HepG2 (cell line): ENCODE measurements around the gene PRM2. TPM values are rescaled to one million over a fixed set of nuclear protein-coding genes. Genes with fewer than 3 reads are reported as not detected.
A peak's percentile ranks its signal among the peaks of the same experiment; 100 is the strongest.

Source experiments
- ATF7-NPFF ChIP-seq: sonication (generic); formaldehyde crosslinking; IDR thresholded peaks from 2 replicates; pipeline ENCODE4 v1.8.1; 2023; ENCODE audit warnings: mild to moderate bottlenecking, low read depth, missing genetic modification reagents, moderate library complexity
- CBX2 ChIP-seq, 2 experiments: fragments of 200-600 bp in 1 of 2; sonication (generic); formaldehyde crosslinking in 1 of 2; IDR thresholded peaks; 2 replicates each; pipeline versions ENCODE4 v1.7.0 to v1.8.1; 2018 to 2022; ENCODE audit warnings: low read depth in 2 of 2, low read length in 1 of 2, mild to moderate bottlenecking in 1 of 2, missing genetic modification reagents in 1 of 2
- CBX5 ChIP-seq: sonication (generic); formaldehyde crosslinking; IDR thresholded peaks from 2 replicates; pipeline ENCODE4 v1.4.0; 2020; ENCODE audit warnings: missing genetic modification reagents, borderline replicate concordance
- ELF4 ChIP-seq: sonication (generic); formaldehyde crosslinking; IDR thresholded peaks from 2 replicates; pipeline ENCODE4 v1.5.0; 2020; ENCODE audit warnings: missing genetic modification reagents, mild to moderate bottlenecking, moderate library complexity, borderline replicate concordance
- HCFC1 ChIP-seq: fragments of 150-350 bp; IDR thresholded peaks from 2 replicates; pipeline ENCODE4 v1.6.1; 2014; ENCODE audit warnings: low read depth, low read length
- HDAC2 ChIP-seq: sonication (generic); formaldehyde crosslinking; IDR thresholded peaks from 2 replicates; pipeline ENCODE4 v1.4.0; 2020; ENCODE audit warnings: missing genetic modification reagents
- IRF9 ChIP-seq: sonication (generic); formaldehyde crosslinking; IDR thresholded peaks from 2 replicates; pipeline ENCODE4 v1.8.0; 2022; ENCODE audit warnings: missing genetic modification reagents, mild to moderate bottlenecking, borderline replicate concordance
- IRX3 ChIP-seq: sonication (generic); formaldehyde crosslinking; IDR thresholded peaks from 2 replicates; pipeline ENCODE4 v1.8.1; 2023; ENCODE audit warnings: mild to moderate bottlenecking, low read depth, missing genetic modification reagents, borderline replicate concordance
- MYC ChIP-seq: sonication (generic); formaldehyde crosslinking; IDR thresholded peaks from 2 replicates; pipeline ENCODE4 v1.9.0; 2021; ENCODE audit warnings: missing genetic modification reagents, borderline replicate concordance
- RBM22 ChIP-seq: fragments of 200-400 bp; formaldehyde crosslinking; optimal IDR thresholded peaks from 2 replicates; pipeline ENCODE3; 2017; ENCODE audit warnings: mild to moderate bottlenecking, low read length, moderate library complexity
- SETDB1 ChIP-seq: sonication (generic); formaldehyde crosslinking; IDR thresholded peaks from 2 replicates; pipeline ENCODE4 v1.5.1; 2020; ENCODE audit warnings: missing genetic modification reagents, mild to moderate bottlenecking, borderline replicate concordance
- SMAD3 ChIP-seq: sonication (generic); formaldehyde crosslinking; IDR thresholded peaks from 2 replicates; pipeline ENCODE4 v1.4.0; 2020; ENCODE audit warnings: missing genetic modification reagents
- SOX6 ChIP-seq, 2 experiments: fragments of 450-650 bp in 1 of 2; sonication (generic) in 1 of 2; formaldehyde crosslinking in 1 of 2; IDR thresholded peaks; 2 replicates each; pipeline versions ENCODE4 v1.4.0 to v1.6.1; 2017 to 2020; ENCODE audit warnings: antibody characterized with exemption in 1 of 2, mild to moderate bottlenecking in 1 of 2, missing genetic modification reagents in 1 of 2
- SRSF1 ChIP-seq: fragments of 200-400 bp; formaldehyde crosslinking; optimal IDR thresholded peaks from 2 replicates; pipeline ENCODE3; 2017; ENCODE audit warnings: mild to moderate bottlenecking, low read depth, low read length, moderate library complexity
- STAT6 ChIP-seq: sonication (generic); formaldehyde crosslinking; IDR thresholded peaks from 2 replicates; pipeline ENCODE4 v1.4.0; 2020; ENCODE audit warnings: missing genetic modification reagents, mild to moderate bottlenecking, borderline replicate concordance
- ZBTB1 ChIP-seq: sonication (generic); formaldehyde crosslinking; IDR thresholded peaks from 2 replicates; pipeline ENCODE4 v1.4.0; 2020; ENCODE audit warnings: missing genetic modification reagents, borderline replicate concordance
- ZNF121 ChIP-seq: sonication (generic); formaldehyde crosslinking; IDR thresholded peaks from 2 replicates; pipeline ENCODE4 v1.5.0; 2020; ENCODE audit warnings: mild to moderate bottlenecking, missing genetic modification reagents
- ZNF24 ChIP-seq: fragments of 450-650 bp; IDR thresholded peaks from 2 replicates; pipeline ENCODE4 v1.6.1; 2017; ENCODE audit warnings: antibody characterized with exemption, mild to moderate bottlenecking
- ZNF253 ChIP-seq: sonication (generic); formaldehyde crosslinking; IDR thresholded peaks from 2 replicates; pipeline ENCODE4 v1.8.0; 2022; ENCODE audit warnings: mild to moderate bottlenecking, missing genetic modification reagents, borderline replicate concordance
- ZNF431 ChIP-seq: sonication (generic); formaldehyde crosslinking; IDR thresholded peaks from 2 replicates; pipeline ENCODE4 v1.9.0; 2022; ENCODE audit warnings: missing genetic modification reagents, low read depth, mild to moderate bottlenecking, borderline replicate concordance
- ZNF652 ChIP-seq: IDR thresholded peaks from 2 replicates; pipeline ENCODE4 v1.6.1; 2016; ENCODE audit warnings: low read depth, borderline replicate concordance
- ZNF770 ChIP-seq: sonication (generic); formaldehyde crosslinking; IDR thresholded peaks from 2 replicates; pipeline ENCODE4 v1.5.0; 2020; ENCODE audit warnings: mild to moderate bottlenecking, missing genetic modification reagents
- ZNF781 ChIP-seq: sonication (generic); formaldehyde crosslinking; IDR thresholded peaks from 2 replicates; pipeline ENCODE4 v1.5.1; 2020; ENCODE audit warnings: borderline replicate concordance, mild to moderate bottlenecking, missing genetic modification reagents; ENCODE audit errors: not compliant biosample characterization
- ZNF782 ChIP-seq: sonication (generic); formaldehyde crosslinking; IDR thresholded peaks from 2 replicates; pipeline ENCODE4 v1.4.0; 2020; ENCODE audit warnings: missing genetic modification reagents, mild to moderate bottlenecking, borderline replicate concordance
- polyA plus RNA-seq, 8 experiments: library from polyadenylated mRNA; depleted of rRNA in 3 of 8; stranded (reverse) in 7 of 8; unstranded in 1 of 8; fragments of >200 nt; fragmentation: Illumina TruSeq in 4 of 8; extraction: Trizol in 4 of 8; gene quantifications; 2 replicates each; pipeline versions ENCODE4 v1.2.1 to v1.2.3, GENCODE V29; 2011 to 2016; ENCODE audit warnings: low read depth in 4 of 8, missing spikeins in 1 of 8, mixed read lengths in 1 of 8; ENCODE audit not compliant: insufficient read depth in 1 of 8
- total RNA-seq, 5 experiments: library from RNA; depleted of rRNA; stranded (reverse); fragments of >200 nt; fragmentation: Illumina TruSeq; extraction: Trizol; gene quantifications; 2 replicates each; pipeline ENCODE4 v1.2.3, GENCODE V29; 2016; ENCODE audit warnings: low read depth in 1 of 5

The PRM2 gene
- total and polyA plus RNA-seq, 2 of the 13 experiments (the other 11 are each of a cell fraction or from before 2014, with no cell fraction given) = 0.54 TPM; not detected in 1

GRCh38 chr16:11270602-11271162, 5.6 kb downstream of the PRM2 start (continued):
- TF ChIP-seq SOX6 (IDR thresholded peaks at IDR 0.05) (no peak), SOX6 (CRISPR knock-in tag; IDR thresholded peaks at IDR 0.05) (peak; percentile 49), ZNF121 (CRISPR knock-in tag) (no peak), CBX5 (CRISPR knock-in tag) (no peak), ZBTB1 (CRISPR knock-in tag) (no peak), MYC (CRISPR knock-in tag) (no peak), STAT6 (peak; percentile 56; the same call in 1 of the 2 replicates), ZNF431 (0 out of 2 replicates have a peak, but pooled peaks have one; percentile 35), HCFC1 (no peak), SETDB1 (CRISPR knock-in tag) (no peak), IRF9 (CRISPR knock-in tag) (0 out of 2 replicates have a peak, but pooled peaks have one; percentile 1), CBX2 (IDR thresholded peaks at IDR 0.05; ENCODE audit: low read depth, low read length) (no peak), CBX2 (CRISPR knock-in tag; IDR thresholded peaks at IDR 0.05; ENCODE audit: low read depth) (no peak), ATF7-NPFF (no peak), ZNF24 (no peak), HDAC2 (CRISPR knock-in tag) (peak; percentile 22; the same call in 1 of the 2 replicates), ZNF253 (CRISPR knock-in tag) (no peak), RBM22 (no peak), SRSF1 (no peak), ZNF782 (CRISPR knock-in tag) (no peak), SMAD3 (CRISPR knock-in tag) (no peak), ZNF781 (CRISPR knock-in tag) (peak; percentile 48), IRX3 (0 out of 2 replicates have a peak, but pooled peaks have one; percentile 58), ZNF770 (CRISPR knock-in tag) (peak; percentile 94), ZNF652 (no peak), ELF4 (CRISPR knock-in tag) (peak; percentile 33; the same call in 1 of the 2 replicates)
